Measurements from ENCODE around the gene PROSER3. TPM values are rescaled to one million over a fixed set of nuclear protein-coding genes. Genes with fewer than 3 reads are reported as not detected.
A peak's percentile ranks its signal among the peaks of the same experiment; 100 is the strongest.

Gene PROSER3
- total and polyA plus RNA-seq, 2 of the 13 experiments (the other 11 are each of a cell fraction or from before 2014, with no cell fraction given): 5.1 to 5.7 TPM

DNA sequence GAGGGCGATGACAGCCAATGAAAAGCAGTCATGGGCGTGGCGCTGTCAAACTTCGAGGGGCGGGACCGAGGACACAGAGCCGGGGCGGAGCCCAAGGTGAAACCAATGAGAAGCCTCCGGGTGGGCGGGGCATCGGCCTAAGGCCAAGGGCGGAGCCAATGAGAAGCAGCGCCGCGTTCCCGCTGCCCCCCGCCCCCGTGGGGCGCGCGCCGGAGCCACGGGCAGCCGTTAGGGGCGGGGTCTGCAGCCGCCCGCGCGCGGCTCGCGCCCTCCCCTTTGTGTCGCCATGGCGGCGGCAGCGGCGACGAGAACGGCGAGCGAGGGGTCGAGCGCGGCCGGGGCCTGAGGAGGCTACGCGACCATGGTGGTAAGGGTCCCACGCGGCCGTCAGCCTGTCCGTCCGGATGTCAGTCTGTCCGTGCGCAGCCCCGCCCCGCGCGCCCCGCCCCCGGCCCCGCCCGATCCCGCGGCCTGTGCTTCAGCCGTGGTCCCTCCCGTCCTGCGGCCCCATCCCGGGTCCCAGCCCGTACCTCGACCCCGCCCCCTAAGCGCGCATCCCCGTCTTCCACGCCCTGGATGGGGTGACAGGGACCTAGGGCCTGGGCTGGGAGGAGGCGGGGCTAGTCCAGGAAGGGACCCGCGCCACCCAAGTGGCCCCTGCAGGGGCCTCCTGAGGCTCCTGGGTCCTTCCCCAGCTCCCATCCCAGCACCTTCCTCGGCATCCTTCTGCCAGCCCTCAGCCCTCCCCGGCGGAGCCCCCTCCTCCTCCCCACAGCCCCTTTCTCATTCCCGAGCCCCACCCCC is 17.5 kb downstream of the PROSER3 start, which contains the start of gene ARHGAP33:
ARHGAP33 (plus strand) TSS at position 267 of the 804 bp plus-strand sequence; CDS start at position 362, 95 bp downstream.
- Histone ChIP-seq H3K4me3 (replicated peaks in 1 of 3; ENCODE audit: insufficient read depth in 1 of 3, low read depth in 2 of 3, low read length in 3 of 3) (peak within 1 kb of the TSS; percentile 62 to 78 (median 75)), H3K36me3 (replicated peaks in 1 of 2; ENCODE audit: control insufficient read depth in 1 of 2, insufficient read depth in 2 of 2, low read length in 2 of 2) (no peaks in the 10 kb centered on the region; a peak in 1 of 5 replicates), H3K4me1 (ENCODE audit: insufficient read depth, low read length) (peaks cover 43% of the 10 kb centered on the region), H4K20me1 (ENCODE audit: insufficient read depth, low read length) (no peaks in the 10 kb centered on the region), H3K9ac (ENCODE audit: insufficient read depth, low read depth, low read length) (peak within 1 kb of the TSS; percentile 34; the same call in 1 of the 2 replicates), H3K9me3 (ENCODE audit: low read length) (no peaks in the 10 kb centered on the region), H3K79me2 (ENCODE audit: insufficient read depth, low read length) (no peaks in the 10 kb centered on the region), H3K4me2 (ENCODE audit: low read depth, low read length) (peak within 1 kb of the TSS; percentile 89), H3K27me3 (ENCODE audit: control insufficient read depth in 1 of 2, insufficient read depth in 2 of 2, low read length in 2 of 2) (no peaks in the 10 kb centered on the region), H3K27ac (ENCODE audit: extremely low read length, insufficient read depth, low read length) (no peak within 1 kb of the TSS), H2AFZ (ENCODE audit: low read length) (peak within 1 kb of the TSS; percentile 42)
- CTCF ChIA-PET (ENCODE audit: low intra/inter-chr PET ratio, low total read pairs): no interaction called here
- 3% methylated on average over 15 of the region's 82 CpGs for WGBS (ENCODE audit: low lambda C conversion rate)
- DNase-seq (ENCODE audit: low spot score) (peak; percentile 94), ATAC-seq (peak; percentile 88), FAIRE-seq (peak; percentile 85)
- in situ Hi-C loops (cut with HindIII; ENCODE audit: extremely low pct_ligation_motif_present, low pct_unique_long_range_greater_than_20kb): no loop called here
- POLR2A ChIA-PET: interaction anchor here (1.8 kb wide), 1 partner anchor 35 kb away, joined by 6 read pairs; no protein-coding TSS in a partner anchor
- intact Hi-C loops (cut with micrococcal nuclease; ENCODE audit: unreplicated experiment): loop anchor here (5.0 kb wide), 1 partner anchor 37 kb away; the partner anchor contains the start of gene PRODH2
- BruUV-seq (replicated peaks): no TSS peak
- TF ChIP-seq SP4 (CRISPR knock-in tag; IDR thresholded peaks at IDR 0.05) (peak; percentile 97), SIN3A (IDR thresholded peaks at IDR 0.05; ENCODE audit: borderline replicate concordance, low read depth, low read length) (0 out of 2 replicates have a peak, but pooled peaks have one; percentile 78), DRAP1 (CRISPR knock-in tag; IDR thresholded peaks at IDR 0.05) (peak; percentile 90), THAP11 (CRISPR knock-in tag; IDR thresholded peaks at IDR 0.05) (peak; percentile 45; the same call in 1 of the 2 replicates), RELA (CRISPR knock-in tag; IDR thresholded peaks at IDR 0.05) (no peak), YY1 (IDR thresholded peaks at IDR 0.05; ENCODE audit: insufficient read depth, insufficient replicate concordance, low read depth, low read length) (peak; percentile 83), ZFY (CRISPR knock-in tag; IDR thresholded peaks at IDR 0.05) (peak; percentile 35; the same call in 1 of the 2 replicates), ASH2L (IDR thresholded peaks at IDR 0.05; ENCODE audit: insufficient read length, low read depth, low read length) (peak; percentile 19), KLF11 (CRISPR knock-in tag; IDR thresholded peaks at IDR 0.05) (no peak), PHF8 (CRISPR knock-in tag; IDR thresholded peaks at IDR 0.05) (peak; percentile 47), KDM1A (CRISPR knock-in tag; IDR thresholded peaks at IDR 0.05) (no peak), SP2 (CRISPR knock-in tag; IDR thresholded peaks at IDR 0.05) (peak; percentile 77), HOXA3 (CRISPR knock-in tag; IDR thresholded peaks at IDR 0.05) (peak; percentile 80), KAT7 (CRISPR knock-in tag; IDR thresholded peaks at IDR 0.05; ENCODE audit: borderline replicate concordance) (no peak), CHD4 (IDR thresholded peaks at IDR 0.05; ENCODE audit: borderline replicate concordance, low read length) (no peak), SMAD1 (CRISPR knock-in tag; IDR thresholded peaks at IDR 0.05; ENCODE audit: borderline replicate concordance, low read depth) (no peak), ZNF124 (CRISPR knock-in tag; IDR thresholded peaks at IDR 0.05) (no peak), ATF7-NPFF (CRISPR knock-in tag; IDR thresholded peaks at IDR 0.05; ENCODE audit: low read depth) (peak; percentile 37; the same call in 1 of the 2 replicates)
- TF ChIP-seq, protein P1, sequence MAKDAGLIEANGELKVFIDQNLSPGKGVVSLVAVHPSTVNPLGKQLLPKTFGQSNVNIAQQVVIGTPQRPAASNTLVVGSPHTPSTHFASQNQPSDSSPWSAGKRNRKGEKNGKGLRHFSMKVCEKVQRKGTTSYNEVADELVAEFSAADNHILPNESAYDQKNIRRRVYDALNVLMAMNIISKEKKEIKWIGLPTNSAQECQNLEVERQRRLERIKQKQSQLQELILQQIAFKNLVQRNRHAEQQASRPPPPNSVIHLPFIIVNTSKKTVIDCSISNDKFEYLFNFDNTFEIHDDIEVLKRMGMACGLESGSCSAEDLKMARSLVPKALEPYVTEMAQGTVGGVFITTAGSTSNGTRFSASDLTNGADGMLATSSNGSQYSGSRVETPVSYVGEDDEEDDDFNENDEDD (CRISPR knock-in tag; IDR thresholded peaks at IDR 0.05; ENCODE audit: borderline replicate concordance): peak; percentile 86
- TF ChIP-seq, protein P2, sequence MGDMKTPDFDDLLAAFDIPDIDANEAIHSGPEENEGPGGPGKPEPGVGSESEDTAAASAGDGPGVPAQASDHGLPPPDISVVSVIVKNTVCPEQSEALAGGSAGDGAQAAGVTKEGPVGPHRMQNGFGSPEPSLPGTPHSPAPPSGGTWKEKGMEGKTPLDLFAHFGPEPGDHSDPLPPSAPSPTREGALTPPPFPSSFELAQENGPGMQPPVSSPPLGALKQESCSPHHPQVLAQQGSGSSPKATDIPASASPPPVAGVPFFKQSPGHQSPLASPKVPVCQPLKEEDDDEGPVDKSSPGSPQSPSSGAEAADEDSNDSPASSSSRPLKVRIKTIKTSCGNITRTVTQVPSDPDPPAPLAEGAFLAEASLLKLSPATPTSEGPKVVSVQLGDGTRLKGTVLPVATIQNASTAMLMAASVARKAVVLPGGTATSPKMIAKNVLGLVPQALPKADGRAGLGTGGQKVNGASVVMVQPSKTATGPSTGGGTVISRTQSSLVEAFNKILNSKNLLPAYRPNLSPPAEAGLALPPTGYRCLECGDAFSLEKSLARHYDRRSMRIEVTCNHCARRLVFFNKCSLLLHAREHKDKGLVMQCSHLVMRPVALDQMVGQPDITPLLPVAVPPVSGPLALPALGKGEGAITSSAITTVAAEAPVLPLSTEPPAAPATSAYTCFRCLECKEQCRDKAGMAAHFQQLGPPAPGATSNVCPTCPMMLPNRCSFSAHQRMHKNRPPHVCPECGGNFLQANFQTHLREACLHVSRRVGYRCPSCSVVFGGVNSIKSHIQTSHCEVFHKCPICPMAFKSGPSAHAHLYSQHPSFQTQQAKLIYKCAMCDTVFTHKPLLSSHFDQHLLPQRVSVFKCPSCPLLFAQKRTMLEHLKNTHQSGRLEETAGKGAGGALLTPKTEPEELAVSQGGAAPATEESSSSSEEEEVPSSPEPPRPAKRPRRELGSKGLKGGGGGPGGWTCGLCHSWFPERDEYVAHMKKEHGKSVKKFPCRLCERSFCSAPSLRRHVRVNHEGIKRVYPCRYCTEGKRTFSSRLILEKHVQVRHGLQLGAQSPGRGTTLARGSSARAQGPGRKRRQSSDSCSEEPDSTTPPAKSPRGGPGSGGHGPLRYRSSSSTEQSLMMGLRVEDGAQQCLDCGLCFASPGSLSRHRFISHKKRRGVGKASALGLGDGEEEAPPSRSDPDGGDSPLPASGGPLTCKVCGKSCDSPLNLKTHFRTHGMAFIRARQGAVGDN (CRISPR knock-in tag; IDR thresholded peaks at IDR 0.05): no peak; the same call in 1 of the 2 replicates

All from HepG2 (cell line).